Breast epithelium (tissue), 3 donors: Measurements from ENCODE around the gene ACBD3.

Experiments used
- POLR2A ChIP-seq: fragments of 450-650 bp; IDR thresholded peaks from one replicate; pipeline ENCODE4 v1.6.1; 2016; ENCODE audit warnings: antibody characterized with exemption, mild to moderate bottlenecking, moderate library complexity
- TF ChIP-seq, protein P1 (sequence below), 3 donors: fragments of 450-650 bp; IDR thresholded peaks; one replicate each; pipeline ENCODE4 v1.5.1; 2016 to 2017; ENCODE audit warnings: antibody characterized with exemption in 3 of 3, mild to moderate bottlenecking in 3 of 3, moderate library complexity in 3 of 3

DNA sequence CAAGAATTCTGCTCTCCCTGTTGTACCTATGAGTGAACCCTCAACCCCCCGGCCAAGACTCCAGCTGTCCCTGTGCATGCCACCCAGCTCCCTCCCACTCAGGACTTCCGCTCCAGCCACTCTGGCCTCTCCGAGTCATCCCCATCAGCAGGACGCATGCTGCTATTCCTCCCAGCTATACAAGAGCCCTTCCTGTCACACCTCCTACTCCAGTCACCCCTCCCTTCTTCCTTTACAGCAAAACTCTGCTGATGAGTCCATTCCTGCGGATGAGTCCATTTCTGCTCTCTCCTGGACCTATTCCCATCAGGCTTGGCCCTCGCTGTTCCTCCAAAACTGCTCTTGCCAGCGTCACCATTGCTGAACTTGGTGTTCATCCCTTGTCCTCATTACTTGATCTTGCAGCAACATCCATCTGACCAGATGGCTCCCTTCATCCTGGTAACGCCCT, 81.8 kb downstream of the ACBD3 start:
- TF ChIP-seq, protein P1, sequence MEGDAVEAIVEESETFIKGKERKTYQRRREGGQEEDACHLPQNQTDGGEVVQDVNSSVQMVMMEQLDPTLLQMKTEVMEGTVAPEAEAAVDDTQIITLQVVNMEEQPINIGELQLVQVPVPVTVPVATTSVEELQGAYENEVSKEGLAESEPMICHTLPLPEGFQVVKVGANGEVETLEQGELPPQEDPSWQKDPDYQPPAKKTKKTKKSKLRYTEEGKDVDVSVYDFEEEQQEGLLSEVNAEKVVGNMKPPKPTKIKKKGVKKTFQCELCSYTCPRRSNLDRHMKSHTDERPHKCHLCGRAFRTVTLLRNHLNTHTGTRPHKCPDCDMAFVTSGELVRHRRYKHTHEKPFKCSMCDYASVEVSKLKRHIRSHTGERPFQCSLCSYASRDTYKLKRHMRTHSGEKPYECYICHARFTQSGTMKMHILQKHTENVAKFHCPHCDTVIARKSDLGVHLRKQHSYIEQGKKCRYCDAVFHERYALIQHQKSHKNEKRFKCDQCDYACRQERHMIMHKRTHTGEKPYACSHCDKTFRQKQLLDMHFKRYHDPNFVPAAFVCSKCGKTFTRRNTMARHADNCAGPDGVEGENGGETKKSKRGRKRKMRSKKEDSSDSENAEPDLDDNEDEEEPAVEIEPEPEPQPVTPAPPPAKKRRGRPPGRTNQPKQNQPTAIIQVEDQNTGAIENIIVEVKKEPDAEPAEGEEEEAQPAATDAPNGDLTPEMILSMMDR (IDR thresholded peaks at IDR 0.05), result no peak
- TF ChIP-seq POLR2A, result no peak
